ENCODE data around the gene ZHX3. TPM values are rescaled to one million over a fixed set of nuclear protein-coding genes. Genes with fewer than 3 reads are reported as not detected.

The ZHX3 gene
- total RNA-seq, 4 donors from 2014 or later, result 47.1 to 58.6 (median 50.7) TPM

- 83 to 95% methylated on average over 6 of the region's 6 CpGs for WGBS, 2 donors
- H3K9me3 ChIP-seq, result no peaks in the 10 kb centered on the region
- H3K4me3 ChIP-seq, result no peak overlapping the region
- H3K27me3 ChIP-seq, result no peaks in the 10 kb centered on the region
- TF ChIP-seq EP300 (IDR thresholded peaks at IDR 0.05) (no peak), POLR2A (IDR thresholded peaks at IDR 0.05) (no peak)
- TF ChIP-seq, protein P1, sequence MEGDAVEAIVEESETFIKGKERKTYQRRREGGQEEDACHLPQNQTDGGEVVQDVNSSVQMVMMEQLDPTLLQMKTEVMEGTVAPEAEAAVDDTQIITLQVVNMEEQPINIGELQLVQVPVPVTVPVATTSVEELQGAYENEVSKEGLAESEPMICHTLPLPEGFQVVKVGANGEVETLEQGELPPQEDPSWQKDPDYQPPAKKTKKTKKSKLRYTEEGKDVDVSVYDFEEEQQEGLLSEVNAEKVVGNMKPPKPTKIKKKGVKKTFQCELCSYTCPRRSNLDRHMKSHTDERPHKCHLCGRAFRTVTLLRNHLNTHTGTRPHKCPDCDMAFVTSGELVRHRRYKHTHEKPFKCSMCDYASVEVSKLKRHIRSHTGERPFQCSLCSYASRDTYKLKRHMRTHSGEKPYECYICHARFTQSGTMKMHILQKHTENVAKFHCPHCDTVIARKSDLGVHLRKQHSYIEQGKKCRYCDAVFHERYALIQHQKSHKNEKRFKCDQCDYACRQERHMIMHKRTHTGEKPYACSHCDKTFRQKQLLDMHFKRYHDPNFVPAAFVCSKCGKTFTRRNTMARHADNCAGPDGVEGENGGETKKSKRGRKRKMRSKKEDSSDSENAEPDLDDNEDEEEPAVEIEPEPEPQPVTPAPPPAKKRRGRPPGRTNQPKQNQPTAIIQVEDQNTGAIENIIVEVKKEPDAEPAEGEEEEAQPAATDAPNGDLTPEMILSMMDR (IDR thresholded peaks at IDR 0.05), result no peak
- peaks cover 0 to 36% (median 15%) of the 10 kb centered on the region in 4 donors for H3K4me1 ChIP-seq
- DNase-seq (ENCODE audit: low spot score in 2 of 2), result peak; percentile 3
- H3K36me3 ChIP-seq, result peaks cover 0 to 37% (median 0%) of the 10 kb centered on the region in 3 donors
- H3K27ac ChIP-seq, result peak overlapping the region in 1 of 4 donors; percentile 51
Measured at GRCh38 chr20:41180599-41181333, 136.8 kb downstream of the ZHX3 start.

GRCh38 chr20:41179961-41180360 lies 137.6 kb downstream of the ZHX3 start:
- TF ChIP-seq POLR2A (IDR thresholded peaks at IDR 0.05), result no peak
- TF ChIP-seq EP300 (IDR thresholded peaks at IDR 0.05), result no peak
- TF ChIP-seq, protein P1 (IDR thresholded peaks at IDR 0.05), result no peak
- Histone ChIP-seq H3K4me1 (peaks cover 0 to 44% (median 22%) of the 10 kb centered on the region in 4 donors), H3K4me3 (no peak overlapping the region), H3K27ac (peak overlapping the region in 1 of 4 donors; percentile 51), H3K27me3 (no peaks in the 10 kb centered on the region), H3K9me3 (no peaks in the 10 kb centered on the region), H3K36me3 (peaks cover 0 to 40% (median 0%) of the 10 kb centered on the region in 3 donors)
- peak; percentile 3 to 4 for DNase-seq (ENCODE audit: low spot score in 2 of 2)
- WGBS, 2 donors, result 95 to 99% methylated on average over 8 of the region's 8 CpGs

GRCh38 chr20:41178904-41179432 lies 138.6 kb downstream of the ZHX3 start:
- peaks cover 0 to 40% (median 0%) of the 10 kb centered on the region in 3 donors for H3K36me3 ChIP-seq
- H3K4me1 ChIP-seq, result peaks cover 0 to 54% (median 29%) of the 10 kb centered on the region in 4 donors
- H3K9me3 ChIP-seq, result no peaks in the 10 kb centered on the region
- DNase-seq (ENCODE audit: low spot score in 2 of 2), result peak; percentile 14 to 15
- no peaks in the 10 kb centered on the region for H3K27me3 ChIP-seq
- peak overlapping the region; percentile 12 to 84 (median 64) for H3K27ac ChIP-seq
- no peak overlapping the region for H3K4me3 ChIP-seq
- TF ChIP-seq POLR2A (IDR thresholded peaks at IDR 0.05) (no peak), EP300 (IDR thresholded peaks at IDR 0.05) (peak in 1 of 2 donors; percentile 69)
- TF ChIP-seq, protein P1 (IDR thresholded peaks at IDR 0.05), result peak in 2 of 5 experiments; percentile 29 to 30
- 36 to 37% methylated on average over 8 of the region's 8 CpGs for WGBS, 2 donors

GRCh38 chr20:41178495-41178894 lies 139.0 kb downstream of the ZHX3 start:
- 66 to 71% methylated on average over 6 of the region's 6 CpGs for WGBS, 2 donors
- DNase-seq (ENCODE audit: low spot score in 2 of 2), result peak in 1 of 2 donors; percentile 4
- H3K4me1 ChIP-seq, result peaks cover 0 to 59% (median 32%) of the 10 kb centered on the region in 4 donors
- H3K9me3 ChIP-seq, result no peaks in the 10 kb centered on the region
- H3K36me3 ChIP-seq, result peaks cover 0 to 40% (median 3%) of the 10 kb centered on the region in 3 donors
- peak overlapping the region; percentile 12 to 84 (median 64) for H3K27ac ChIP-seq
- H3K27me3 ChIP-seq, result no peaks in the 10 kb centered on the region
- TF ChIP-seq, protein P1 (IDR thresholded peaks at IDR 0.05), result no peak
- no peak for TF ChIP-seq POLR2A (IDR thresholded peaks at IDR 0.05)
- TF ChIP-seq EP300 (IDR thresholded peaks at IDR 0.05), result no peak
- H3K4me3 ChIP-seq, result no peak overlapping the region

- H3K4me3 ChIP-seq, result no peak overlapping the region
- 25 to 75% methylated on average over 2 of the region's 2 CpGs for WGBS, 2 donors
- H3K27ac ChIP-seq, result peak overlapping the region in 3 of 4 donors; percentile 46 to 84 (median 81)
- peaks cover 0 to 34% (median 4%) of the 10 kb centered on the region in 3 donors for H3K36me3 ChIP-seq
- no peaks in the 10 kb centered on the region for H3K27me3 ChIP-seq
- H3K9me3 ChIP-seq, result no peaks in the 10 kb centered on the region
- TF ChIP-seq, protein P1 (IDR thresholded peaks at IDR 0.05), result no peak
- peak in 1 of 2 donors; percentile 49 for TF ChIP-seq EP300 (IDR thresholded peaks at IDR 0.05)
- H3K4me1 ChIP-seq, result peaks cover 0 to 67% (median 36%) of the 10 kb centered on the region in 4 donors
- peak in 1 of 2 donors; percentile 8 for DNase-seq (ENCODE audit: low spot score in 2 of 2)
Measured at GRCh38 chr20:41177636-41178035, 139.9 kb downstream of the ZHX3 start.
